A673 (cell line): ENCODE data around the gene C20orf204. TPM values are rescaled to one million over a fixed set of nuclear protein-coding genes. Genes with fewer than 3 reads are reported as not detected.

Experiments used
- BruUV-seq: library from RNA; stranded (reverse); fragments of 400-500 nt; replicated peaks from 2 replicates; lab custom pipeline; 2021; lab: Mats Ljungman, UMichigan
- CTCF ChIA-PET: fragments of 300-600 bp; sonication (Branson Sonifier 250); formaldehyde crosslinking; loops from one replicate; lab custom pipeline; 2022; ENCODE audit warnings: antibody characterized with exemption; lab: Charles Lee
- POLR2A ChIA-PET: fragments of 300-600 bp; sonication (Branson Sonifier 250); formaldehyde crosslinking; loops from one replicate; lab custom pipeline; 2022; ENCODE audit warnings: antibody characterized with exemption; ENCODE audit not compliant: low non-redundant PET; lab: Charles Lee
- DNase-seq: peaks from one replicate; pipeline ENCODE4 v3.0.0-alpha.2; 2015; ENCODE audit warnings: low spot score
- H3K27ac ChIP-seq: fragments of 200-600 bp; sonication (generic); 2 replicates; pipeline ENCODE4 v1.5.1; 2016; ENCODE audit warnings: mixed run types, low read depth, mild to moderate bottlenecking, mixed read lengths, antibody characterized with exemption, low read length; ENCODE audit not compliant: poor library complexity, severe bottlenecking
- H3K27me3 ChIP-seq: fragments of 200-600 bp; sonication (generic); replicated peaks from 2 replicates; pipeline ENCODE4 v1.6.1; 2017; ENCODE audit warnings: mixed run types, low read depth, mild to moderate bottlenecking, mixed read lengths, antibody characterized with exemption, low read length; ENCODE audit not compliant: insufficient read depth, poor library complexity
- H3K36me3 ChIP-seq: fragments of 200-600 bp; sonication (generic); 2 replicates; pipeline ENCODE4 v1.6.1; 2016; ENCODE audit warnings: mixed run types, mild to moderate bottlenecking, mixed read lengths, antibody characterized with exemption, low read length; ENCODE audit not compliant: insufficient read depth, poor library complexity, severe bottlenecking
- H3K4me1 ChIP-seq: fragments of 200-600 bp; sonication (generic); 2 replicates; pipeline ENCODE4 v1.6.1; 2017; ENCODE audit warnings: mixed run types, mild to moderate bottlenecking, mixed read lengths, antibody characterized with exemption, low read length; ENCODE audit not compliant: insufficient read depth, poor library complexity, severe bottlenecking
- H3K4me3 ChIP-seq: fragments of 200-600 bp; sonication (generic); 2 replicates; pipeline ENCODE4 v1.5.1; 2016; ENCODE audit warnings: low read depth, mixed run types, mild to moderate bottlenecking, mixed read lengths, low read length; ENCODE audit not compliant: poor library complexity, severe bottlenecking
- H3K9me3 ChIP-seq: fragments of 200-600 bp; sonication (generic); 2 replicates; pipeline ENCODE4 v1.6.1; 2016; ENCODE audit warnings: mixed run types, low read depth, mild to moderate bottlenecking, mixed read lengths, antibody characterized with exemption, low read length; ENCODE audit not compliant: poor library complexity, severe bottlenecking
- CTCF ChIP-seq: fragments of 300-800, 200-600 bp; sonication (generic); conservative IDR thresholded peaks from 2 replicates; pipeline ENCODE4 v1.5.1; 2017; ENCODE audit warnings: low read depth, mild to moderate bottlenecking, antibody characterized with exemption, low read length, moderate library complexity, mixed read lengths
- EZH2 ChIP-seq: fragments of 200-600 bp; sonication (generic); IDR thresholded peaks from 2 replicates; pipeline ENCODE4 v1.6.1; 2017; ENCODE audit warnings: borderline replicate concordance, low read depth, mild to moderate bottlenecking, mixed read lengths, antibody characterized with exemption, low read length; ENCODE audit not compliant: poor library complexity, severe bottlenecking
- intact Hi-C: fragments of 100-400 bp; cut with micrococcal nuclease; formaldehyde crosslinking; loops from one replicate; pipeline ENCODE4 v1.10.0; 2022; ENCODE audit not compliant: unreplicated experiment
- total RNA-seq: library from RNA; stranded (reverse); gene quantifications from 2 replicates; pipeline ENCODE4 v1.2.3, GENCODE V29; 2021

Gene C20orf204
- total RNA-seq, 1 experiment from 2014 or later, result 2.5 TPM

DNA sequence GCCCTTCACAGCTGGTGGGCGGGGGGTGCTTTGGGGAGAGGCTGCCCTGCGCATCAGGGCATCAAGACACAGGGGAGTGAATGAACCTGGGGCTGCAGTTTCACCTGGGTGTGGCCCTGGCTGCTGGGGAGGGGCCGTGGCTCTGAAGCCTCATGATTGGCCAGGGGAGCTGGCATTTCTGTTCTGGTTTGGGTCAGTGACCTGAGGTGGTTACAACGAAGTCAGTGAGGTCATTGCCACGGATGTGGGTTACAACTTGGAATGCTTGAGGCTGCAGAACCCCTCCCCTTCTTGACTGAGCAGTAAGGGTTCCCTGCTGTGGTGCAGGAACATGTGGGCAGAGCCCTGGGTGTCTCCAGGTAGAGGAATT, 30.0 kb downstream of the C20orf204 start:
- H3K4me3 ChIP-seq, result no peak overlapping the region
- no peaks in the 10 kb centered on the region for H3K36me3 ChIP-seq
- BruUV-seq, result no TSS peak
- H3K9me3 ChIP-seq, result no peaks in the 10 kb centered on the region
- POLR2A ChIA-PET, result interaction anchor here (0.6 kb wide), 1 partner anchor 201 kb away, joined by 5 read pairs; the partner anchor contains the start of gene TPD52L2
- H3K4me1 ChIP-seq, result peaks cover 18% of the 10 kb centered on the region
- TF ChIP-seq CTCF, result no peak
- DNase-seq, result no peak
- intact Hi-C loops, result no loop called here
- H3K27ac ChIP-seq, result no peak overlapping the region
- CTCF ChIA-PET, result no interaction called here
- no peaks in the 10 kb centered on the region for H3K27me3 ChIP-seq

GRCh38 chr20:64067005-64067632, 31.1 kb downstream of the C20orf204 start:
- H3K4me3 ChIP-seq, result no peak overlapping the region
- H3K27me3 ChIP-seq, result no peaks in the 10 kb centered on the region
- TF ChIP-seq CTCF, result no peak
- no peak for TF ChIP-seq EZH2
- no peaks in the 10 kb centered on the region for H3K9me3 ChIP-seq
- no peak overlapping the region for H3K27ac ChIP-seq
- no peak for DNase-seq
- ChIA-PET CTCF (no interaction called here), POLR2A (no interaction called here)
- no peaks in the 10 kb centered on the region for H3K36me3 ChIP-seq
- intact Hi-C loops, result no loop called here
- BruUV-seq, result no TSS peak
- H3K4me1 ChIP-seq, result peaks cover 17% of the 10 kb centered on the region

DNA sequence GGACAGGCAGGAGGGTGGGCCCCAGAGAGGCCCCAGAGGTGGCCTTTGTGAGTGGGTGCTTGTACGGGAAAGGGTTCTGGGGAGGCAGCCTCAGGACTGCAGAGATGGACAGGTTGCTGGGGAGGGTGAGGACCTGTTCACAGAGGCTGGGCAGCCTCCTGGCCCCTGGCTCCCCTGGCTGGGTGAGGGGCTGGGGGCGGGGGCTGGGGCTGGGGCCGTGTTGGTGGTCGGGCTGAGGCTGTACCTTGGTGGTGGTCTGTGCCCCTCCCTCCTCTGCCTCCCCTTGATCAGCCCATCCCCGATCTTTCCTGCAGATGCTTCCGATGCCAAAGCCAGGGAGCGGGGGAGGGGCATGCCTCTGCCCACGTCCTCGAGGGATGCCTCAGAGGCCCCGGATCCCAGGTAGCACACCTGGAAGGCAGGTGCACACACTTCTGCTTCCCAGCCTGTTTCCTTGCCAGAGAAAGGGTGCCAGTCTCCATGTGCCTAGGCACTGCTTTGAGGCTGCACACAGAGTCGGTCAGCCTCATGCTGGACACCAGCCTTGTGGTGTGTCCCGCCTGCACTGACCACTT, 31.8 kb downstream of the C20orf204 start:
- Histone ChIP-seq H3K27ac (no peak overlapping the region), H3K9me3 (no peaks in the 10 kb centered on the region), H3K4me3 (no peak overlapping the region), H3K4me1 (peaks cover 11% of the 10 kb centered on the region), H3K36me3 (no peaks in the 10 kb centered on the region), H3K27me3 (no peaks in the 10 kb centered on the region)
- TF ChIP-seq EZH2 (no peak), CTCF (no peak)
- CTCF ChIA-PET, result no interaction called here
- DNase-seq, result no peak
- intact Hi-C loops, result no loop called here
- no TSS peak for BruUV-seq
- POLR2A ChIA-PET, result no interaction called here
